ENCODE data around the gene CCDC33. TPM values are rescaled to one million over a fixed set of nuclear protein-coding genes. Genes with fewer than 3 reads are reported as not detected.

Gene CCDC33
- total RNA-seq, 1 experiment from 2014 or later, result not detected

- ChIA-PET CTCF (interaction anchor here (0.6 kb wide), 2 partner anchors 87 to 309 kb away, joined by 4 read pairs; no protein-coding TSS in a partner anchor), POLR2A (interaction anchor here (0.6 kb wide), 1 partner anchor 415 kb away, joined by 3 read pairs; no protein-coding TSS in a partner anchor)
- Histone ChIP-seq H3K4me3 (ENCODE audit: low read depth in 2 of 2, low read length in 2 of 2) (peak overlapping the region in 1 of 2 experiments; percentile 5; a peak in 1 of 4 replicates), H3K27ac (ENCODE audit: low read length) (no peak overlapping the region), H3K36me3 (ENCODE audit: control insufficient read depth, insufficient read depth, low read length) (no peaks in the 10 kb centered on the region), H3K4me1 (ENCODE audit: control insufficient read depth, insufficient read depth, low read length) (peaks cover 9% of the 10 kb centered on the region), H3K9me3 (ENCODE audit: control insufficient read depth, insufficient read depth, low read depth, low read length) (no peaks in the 10 kb centered on the region), H3K27me3 (ENCODE audit: control insufficient read depth, insufficient read depth, low read length) (no peaks in the 10 kb centered on the region; the same call in 1 of the 2 replicates)
- ATAC-seq (peak; percentile 44), DNase-seq (ENCODE audit: low read depth, low spot score) (peak; percentile 71)
- in situ Hi-C loops (cut with HindIII; ENCODE audit: low pct_unique_long_range_greater_than_20kb, low sequenced_read_pairs) (loop anchor here (10.0 kb wide), 1 partner anchor 120 kb away; no protein-coding TSS in a partner anchor), intact Hi-C loops (cut with micrococcal nuclease; ENCODE audit: unreplicated experiment) (loop anchor here (2.0 kb wide), 1 partner anchor 64 kb away; no protein-coding TSS in a partner anchor)
- TF ChIP-seq CTCF (IDR thresholded peaks at IDR 0.05) (peak; percentile 95), POLR2AphosphoS5 (IDR thresholded peaks at IDR 0.05; ENCODE audit: low read depth, low read length) (no peak)
- no TSS peak for BruUV-seq (replicated peaks)
Measured at GRCh38 chr15:74375303-74375693, 139.2 kb downstream of the CCDC33 start.

- H3K9me3 ChIP-seq (ENCODE audit: control insufficient read depth, insufficient read depth, low read depth, low read length), result no peaks in the 10 kb centered on the region
- H3K36me3 ChIP-seq (ENCODE audit: control insufficient read depth, insufficient read depth, low read length), result no peaks in the 10 kb centered on the region
- peaks cover 9% of the 10 kb centered on the region for H3K4me1 ChIP-seq (ENCODE audit: control insufficient read depth, insufficient read depth, low read length)
- no peak for DNase-seq (ENCODE audit: low read depth, low spot score)
- intact Hi-C loops (cut with micrococcal nuclease; ENCODE audit: unreplicated experiment) (no loop called here), in situ Hi-C loops (cut with HindIII; ENCODE audit: low pct_unique_long_range_greater_than_20kb, low sequenced_read_pairs) (loop anchor here (10.0 kb wide), 1 partner anchor 119 kb away; no protein-coding TSS in a partner anchor)
- no peak for ATAC-seq
- ChIA-PET POLR2A (no interaction called here), CTCF (interaction anchor here (0.6 to 1.0 kb wide), 4 partner anchors 63 to 403 kb away, joined by 3 to 6 read pairs (median 4); no protein-coding TSS in a partner anchor)
- no TSS peak for BruUV-seq (replicated peaks)
- no peak for TF ChIP-seq CTCF (IDR thresholded peaks at IDR 0.05)
- no peak for TF ChIP-seq SIN3A (IDR thresholded peaks at IDR 0.05; ENCODE audit: borderline replicate concordance, insufficient read depth, low read depth, low read length)
- TF ChIP-seq POLR2AphosphoS5 (IDR thresholded peaks at IDR 0.05; ENCODE audit: low read depth, low read length), result no peak
- no peak for TF ChIP-seq TCF7L2 (IDR thresholded peaks at IDR 0.05; ENCODE audit: low read depth, low read length)
- no peaks in the 10 kb centered on the region; the same call in 1 of the 2 replicates for H3K27me3 ChIP-seq (ENCODE audit: control insufficient read depth, insufficient read depth, low read length)
- H3K4me3 ChIP-seq (ENCODE audit: low read depth in 2 of 2, low read length in 2 of 2), result no peak overlapping the region
- no peak overlapping the region for H3K27ac ChIP-seq (ENCODE audit: low read length)
Measured at GRCh38 chr15:74376226-74376625, 140.1 kb downstream of the CCDC33 start.

GRCh38 chr15:74376825-74377581 is 140.9 kb downstream of the CCDC33 start:
- in situ Hi-C loops (cut with HindIII; ENCODE audit: low pct_unique_long_range_greater_than_20kb, low sequenced_read_pairs), result loop anchor here (10.0 kb wide), 1 partner anchor 118 kb away; no protein-coding TSS in a partner anchor
- BruUV-seq (replicated peaks), result no TSS peak

More at GRCh38 chr15:74376825-74377581, 140.9 kb downstream of the CCDC33 start:
- intact Hi-C loops (cut with micrococcal nuclease; ENCODE audit: unreplicated experiment), result no loop called here
- H3K27me3 ChIP-seq (ENCODE audit: control insufficient read depth, insufficient read depth, low read length), result no peaks in the 10 kb centered on the region
- no peak overlapping the region for H3K4me3 ChIP-seq (ENCODE audit: low read depth in 2 of 2, low read length in 2 of 2)
- ChIA-PET CTCF (no interaction called here), POLR2A (no interaction called here)
- no peaks in the 10 kb centered on the region for H3K36me3 ChIP-seq (ENCODE audit: control insufficient read depth, insufficient read depth, low read length)
- DNase-seq (ENCODE audit: low read depth, low spot score), result no peak
- H3K4me1 ChIP-seq (ENCODE audit: control insufficient read depth, insufficient read depth, low read length), result peaks cover 9% of the 10 kb centered on the region
- TF ChIP-seq TCF7L2 (IDR thresholded peaks at IDR 0.05; ENCODE audit: low read depth, low read length) (no peak), POLR2AphosphoS5 (IDR thresholded peaks at IDR 0.05; ENCODE audit: low read depth, low read length) (no peak), SIN3A (IDR thresholded peaks at IDR 0.05; ENCODE audit: borderline replicate concordance, insufficient read depth, low read depth, low read length) (no peak), REST (IDR thresholded peaks at IDR 0.05; ENCODE audit: insufficient read depth in 1 of 2, low read depth in 2 of 2, low read length in 1 of 2) (no peak), CTCF (IDR thresholded peaks at IDR 0.05) (no peak)
- no peaks in the 10 kb centered on the region for H3K9me3 ChIP-seq (ENCODE audit: control insufficient read depth, insufficient read depth, low read depth, low read length)
- no peak for ATAC-seq
- H3K27ac ChIP-seq (ENCODE audit: low read length), result no peak overlapping the region

Measured in Panc1 (cell line).